GM19324 (cell line): ENCODE data around the gene CMTM6.

ENCODE experiments used
- ATAC-seq: cut with Tn5 transposase; IDR thresholded peaks from one replicate; pipeline ENCODE4 v1.9.1; 2021; ENCODE audit warnings: mild to moderate bottlenecking, moderate library complexity; ENCODE audit not compliant: unreplicated experiment, low FRiP score

Gene CMTM6

DNA sequence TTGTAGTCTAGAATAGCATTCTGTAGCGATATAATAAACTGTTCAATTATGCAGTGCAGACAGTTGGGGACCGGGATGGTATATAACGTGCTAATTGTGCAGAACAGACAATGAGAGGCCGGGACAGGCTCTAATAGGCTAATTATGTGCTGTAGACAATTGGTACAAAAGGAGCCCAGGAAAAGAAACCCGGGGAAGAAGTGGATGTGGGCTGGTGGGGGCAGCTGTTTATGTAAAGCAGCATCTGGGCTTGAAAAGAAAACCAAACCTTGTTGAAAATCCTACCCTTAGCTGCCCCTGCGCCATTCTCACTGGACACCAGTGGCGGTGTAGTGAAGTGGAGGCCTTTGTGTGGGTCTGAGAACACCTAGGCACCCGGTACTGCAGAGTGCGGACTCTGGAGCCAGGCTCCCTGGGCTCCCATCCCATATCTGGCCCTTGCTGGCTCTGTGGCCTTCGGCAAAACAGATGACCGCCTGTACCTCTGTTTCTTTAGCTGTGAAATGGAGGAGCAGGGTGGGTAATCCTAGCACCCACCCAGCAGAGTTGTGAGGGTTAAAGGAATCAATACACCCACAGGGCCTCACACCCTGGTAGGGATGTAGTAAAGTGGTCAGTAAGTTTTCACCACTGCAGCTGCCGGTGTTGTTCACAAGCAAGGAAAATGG, 51.5 kb downstream of the CMTM6 start:
- ATAC-seq: no peak

DNA sequence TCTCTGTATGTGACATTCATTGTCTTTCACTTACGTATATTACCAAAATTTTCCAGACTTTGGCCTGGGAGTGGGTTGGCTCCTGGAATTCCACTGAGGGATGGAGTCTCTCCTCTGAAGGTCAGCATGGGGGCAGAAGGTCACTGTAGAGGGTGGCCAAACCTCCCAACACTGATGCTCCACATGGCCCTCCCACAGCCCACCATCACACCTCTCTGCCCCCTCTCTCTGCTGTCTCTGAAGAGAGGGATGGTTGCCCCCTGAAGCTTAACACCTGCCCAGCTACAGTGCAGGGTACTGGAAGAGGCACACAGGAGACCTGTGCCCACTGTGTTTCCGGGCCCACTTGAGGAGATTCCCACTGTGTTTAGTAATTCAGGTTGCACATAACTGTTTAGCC, 52.2 kb downstream of the CMTM6 start:
- ATAC-seq: no peak

DNA sequence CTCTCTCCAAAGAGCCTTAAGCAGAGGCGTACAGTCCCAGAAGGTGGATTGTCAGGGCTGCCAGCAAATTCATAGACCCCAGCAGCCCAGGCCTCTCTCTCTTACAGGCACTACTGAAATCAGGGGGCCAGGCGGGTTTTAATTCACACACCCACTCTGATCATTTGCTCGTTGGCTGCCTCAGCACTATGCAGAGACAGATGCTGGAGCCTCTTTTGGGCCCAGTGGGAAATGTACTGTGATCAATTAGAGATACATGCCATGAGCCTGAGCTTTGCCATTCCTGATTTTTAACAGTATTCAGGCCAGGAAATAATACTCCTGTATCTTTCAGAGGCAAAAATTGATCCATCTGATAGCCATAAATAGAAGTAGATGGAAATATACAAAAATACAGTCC, 53.0 kb downstream of the CMTM6 start:
- no peak for ATAC-seq

DNA sequence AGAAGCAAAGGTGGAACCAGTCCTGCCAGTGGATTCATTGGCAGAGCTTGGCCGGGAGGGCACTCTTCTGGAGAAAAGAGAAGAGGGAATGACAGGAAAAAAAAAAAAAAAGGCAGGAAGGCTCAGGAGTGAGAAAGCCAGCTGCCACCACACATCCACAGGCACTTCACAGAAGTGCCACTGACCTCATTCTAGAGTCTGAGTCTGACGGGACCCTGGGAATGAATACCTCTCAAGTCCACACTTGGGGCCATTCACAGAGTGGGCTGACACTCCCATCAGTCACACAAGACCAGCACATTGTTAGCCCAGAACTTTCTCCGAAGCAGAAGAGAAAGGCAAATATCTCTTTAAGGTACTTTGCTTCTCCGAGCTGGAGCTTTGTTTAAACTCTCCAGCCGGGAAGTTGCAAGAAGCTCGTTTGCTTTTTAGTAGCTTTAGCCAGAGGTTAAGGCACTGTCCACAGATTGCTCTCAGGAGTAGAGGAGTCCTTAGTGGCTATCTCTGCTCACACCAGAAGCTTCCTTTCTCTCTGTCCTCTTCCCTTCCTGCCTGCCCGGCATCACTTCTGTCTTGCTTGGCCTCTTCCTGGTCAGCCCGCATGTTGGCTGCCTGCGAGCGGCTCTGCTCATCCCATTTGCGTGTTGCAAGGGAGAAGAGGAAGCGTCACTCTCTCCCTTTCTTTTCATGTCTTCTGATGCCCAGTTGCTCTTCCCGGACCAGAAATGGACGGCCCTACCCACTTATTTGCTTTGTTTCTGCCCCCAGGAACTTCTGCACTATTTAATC, 53.8 kb downstream of the CMTM6 start:
- no peak for ATAC-seq

DNA sequence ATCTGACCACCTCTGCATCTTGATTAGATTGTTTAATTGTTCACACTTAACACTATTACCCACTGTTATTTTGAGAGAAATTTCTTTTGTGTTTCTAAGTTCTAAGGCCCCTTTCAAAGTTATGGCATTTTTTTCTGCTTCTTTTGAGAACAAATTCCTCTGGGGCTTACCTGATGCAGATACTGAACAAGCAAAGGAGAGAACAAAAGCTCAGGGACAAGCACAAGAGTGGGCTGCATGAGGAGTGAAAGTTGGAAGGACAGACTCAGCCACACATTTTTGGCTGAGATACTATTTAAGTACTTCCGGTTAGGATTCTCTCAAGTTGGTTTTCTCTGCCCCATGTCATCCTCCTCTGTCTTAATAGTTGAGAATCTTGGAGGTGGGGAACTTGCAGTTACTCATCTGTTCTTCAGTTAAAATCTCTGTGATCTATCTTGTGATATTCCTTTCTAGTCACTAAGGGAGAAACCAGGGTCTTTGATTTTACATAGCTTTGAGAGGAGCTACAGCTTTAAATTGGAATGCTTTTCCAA, 54.7 kb downstream of the CMTM6 start:
- ATAC-seq: no peak

DNA sequence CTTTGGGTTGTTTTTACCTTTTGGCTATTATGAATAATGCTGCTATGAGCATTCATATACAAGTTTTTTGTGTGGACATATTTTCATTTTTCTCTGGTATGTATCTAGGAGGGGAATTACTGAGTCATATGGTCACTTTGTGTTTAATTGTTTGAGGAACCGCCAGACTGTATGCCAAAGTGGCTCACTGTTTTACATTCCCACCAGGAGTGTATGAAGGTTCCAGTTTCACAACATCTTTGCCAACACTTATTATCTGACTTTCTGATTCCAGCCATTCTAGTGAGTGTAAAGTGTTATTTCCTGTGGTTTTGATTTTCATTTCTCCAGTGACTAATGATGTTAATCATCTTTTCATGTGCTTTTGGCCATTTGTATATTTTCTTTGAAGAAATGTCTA, 59.2 kb downstream of the CMTM6 start:
- no peak for ATAC-seq

DNA sequence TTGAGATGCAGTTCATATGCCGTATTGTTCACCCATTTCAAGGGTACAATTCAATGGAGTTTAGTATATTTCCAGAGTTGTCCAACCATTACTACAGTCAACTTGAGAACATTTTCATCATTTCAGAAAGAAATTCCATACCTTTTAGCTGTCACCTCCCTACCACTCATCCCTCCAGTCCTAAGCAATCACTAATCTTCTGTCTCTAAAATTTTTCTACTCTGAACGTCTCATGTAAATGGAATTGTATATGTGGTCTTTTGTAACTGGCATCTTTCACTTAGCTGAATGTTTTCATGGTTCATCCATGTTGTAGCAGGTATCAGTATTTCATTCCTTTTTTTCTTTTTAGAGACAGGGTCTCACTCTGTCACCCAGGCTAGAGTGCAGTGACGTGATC, 59.9 kb downstream of the CMTM6 start:
- ATAC-seq: no peak

DNA sequence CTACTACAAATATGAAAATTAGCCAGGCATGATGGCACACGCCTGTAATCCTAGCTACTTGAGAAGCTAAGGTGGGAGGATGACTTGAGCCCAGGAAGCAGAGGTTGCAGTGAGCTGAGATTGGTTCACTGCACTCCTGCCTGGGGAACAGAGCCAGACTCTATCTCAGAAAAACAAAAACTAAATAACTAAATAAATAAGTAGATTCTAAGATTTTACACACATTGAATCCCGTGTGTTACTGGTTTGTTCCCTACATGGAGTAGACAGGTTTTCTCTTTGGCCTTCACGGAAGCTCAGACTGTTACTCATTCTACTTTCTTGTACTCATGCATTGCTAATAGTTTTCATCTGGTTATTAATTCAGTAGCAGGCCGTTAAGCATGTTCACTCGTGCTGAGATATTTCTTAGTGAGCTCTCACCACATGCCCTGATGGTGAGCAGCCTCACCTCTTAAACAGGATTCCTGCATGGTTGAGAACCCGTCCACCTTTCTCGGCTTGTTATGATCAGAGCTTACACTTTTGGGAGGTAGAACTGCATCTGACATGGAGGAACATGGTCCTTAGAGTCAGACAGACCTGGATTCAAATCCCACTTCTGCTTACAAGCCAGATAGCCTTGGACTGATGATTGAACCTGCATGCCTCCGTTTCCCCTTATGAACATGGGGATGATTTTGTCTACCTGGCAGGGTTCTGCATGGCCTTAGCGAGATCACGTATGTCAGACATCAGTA, 61.9 kb downstream of the CMTM6 start:
- no peak for ATAC-seq

DNA sequence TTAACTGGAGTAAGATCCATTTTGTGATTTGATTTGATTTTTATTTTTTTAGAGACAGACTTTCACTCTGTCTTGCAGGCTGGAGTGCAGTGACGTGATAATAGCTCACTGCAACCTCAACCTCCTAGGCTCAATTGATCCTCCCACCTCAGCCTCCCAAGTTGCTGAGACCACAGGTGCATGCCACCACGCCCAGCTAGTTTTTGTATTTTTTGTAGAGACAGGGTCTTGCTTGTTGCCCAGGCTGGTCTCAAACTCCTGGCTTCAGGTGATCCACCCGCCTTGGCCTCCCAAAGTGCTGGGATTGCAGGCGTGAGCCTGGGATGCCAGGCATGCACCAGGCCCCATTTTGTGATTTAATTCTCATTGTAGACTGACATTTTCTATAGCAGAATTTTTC, 63.2 kb downstream of the CMTM6 start:
- ATAC-seq: peak; percentile 29

DNA sequence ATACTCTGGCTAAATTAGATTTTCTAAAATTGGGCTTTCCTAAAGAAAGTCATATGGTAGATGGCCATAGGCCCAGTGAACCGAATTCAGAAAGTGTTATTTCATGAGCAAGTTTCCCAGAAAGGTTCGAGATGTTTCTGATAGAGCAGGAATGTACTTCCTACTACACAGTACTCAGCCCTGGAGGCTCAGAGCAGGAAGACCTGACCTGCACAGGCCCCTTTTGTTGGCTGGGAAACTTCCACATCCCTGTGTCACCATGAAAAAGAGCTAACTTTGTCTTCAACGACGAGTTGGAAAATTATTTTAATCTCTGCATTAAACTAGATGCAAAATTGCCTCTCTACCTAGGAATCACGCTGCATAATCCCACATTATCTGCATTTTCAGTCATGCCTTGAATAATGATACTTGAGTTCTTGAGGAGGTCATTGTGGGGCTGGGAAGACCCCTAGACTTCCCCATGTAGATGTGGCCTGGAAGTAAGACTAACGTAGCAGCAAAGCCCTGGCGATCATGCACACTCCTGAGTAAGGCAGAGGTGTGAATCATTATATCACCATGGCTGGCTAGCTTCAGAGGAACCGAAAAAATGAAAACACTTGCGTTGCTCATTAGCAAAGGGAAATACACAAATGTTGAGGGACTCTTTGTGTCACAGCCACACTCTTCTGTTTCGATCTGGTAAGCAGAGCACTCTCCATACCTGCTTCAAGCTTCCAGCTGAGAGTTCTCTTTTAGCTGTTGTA, 63.9 kb downstream of the CMTM6 start:
- peak; percentile 97 for ATAC-seq

DNA sequence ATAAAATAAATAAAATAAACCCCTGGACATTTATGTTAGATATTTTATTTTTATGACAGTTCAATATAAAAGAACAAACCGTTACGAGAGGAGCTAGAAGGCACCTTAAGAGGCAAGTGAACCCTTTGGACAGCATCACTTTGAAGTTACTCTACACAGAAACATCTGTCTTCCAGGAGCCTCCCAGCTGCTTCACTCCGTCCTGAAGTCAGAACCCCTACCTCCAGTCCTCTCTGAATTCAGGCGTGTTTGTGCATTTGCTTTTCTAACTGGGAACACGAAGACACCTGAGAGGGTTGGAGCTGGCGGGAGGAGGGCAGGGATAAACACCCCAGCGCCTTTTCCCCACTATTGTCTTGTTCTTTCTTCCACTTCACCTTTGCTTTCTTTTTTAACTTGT, 64.8 kb downstream of the CMTM6 start:
- ATAC-seq: no peak

DNA sequence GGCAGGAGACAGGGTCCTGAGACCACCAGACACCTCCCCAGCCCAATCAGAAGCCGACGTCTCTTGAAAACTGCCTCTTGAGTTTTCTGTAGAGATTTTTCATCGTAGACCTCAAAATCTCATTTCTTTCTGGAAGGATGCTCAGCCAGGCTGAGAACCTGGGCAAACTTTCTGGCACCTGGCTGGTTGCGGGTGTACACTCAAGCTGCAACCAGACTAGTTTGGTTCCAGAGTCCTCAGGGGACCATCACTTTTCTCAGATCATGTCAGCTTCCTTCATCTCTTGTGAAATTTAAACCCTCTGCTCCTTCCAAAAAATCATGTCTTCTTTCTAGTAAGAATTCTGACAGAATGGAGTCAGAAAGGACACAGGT, 65.8 kb downstream of the CMTM6 start:
- no peak for ATAC-seq

DNA sequence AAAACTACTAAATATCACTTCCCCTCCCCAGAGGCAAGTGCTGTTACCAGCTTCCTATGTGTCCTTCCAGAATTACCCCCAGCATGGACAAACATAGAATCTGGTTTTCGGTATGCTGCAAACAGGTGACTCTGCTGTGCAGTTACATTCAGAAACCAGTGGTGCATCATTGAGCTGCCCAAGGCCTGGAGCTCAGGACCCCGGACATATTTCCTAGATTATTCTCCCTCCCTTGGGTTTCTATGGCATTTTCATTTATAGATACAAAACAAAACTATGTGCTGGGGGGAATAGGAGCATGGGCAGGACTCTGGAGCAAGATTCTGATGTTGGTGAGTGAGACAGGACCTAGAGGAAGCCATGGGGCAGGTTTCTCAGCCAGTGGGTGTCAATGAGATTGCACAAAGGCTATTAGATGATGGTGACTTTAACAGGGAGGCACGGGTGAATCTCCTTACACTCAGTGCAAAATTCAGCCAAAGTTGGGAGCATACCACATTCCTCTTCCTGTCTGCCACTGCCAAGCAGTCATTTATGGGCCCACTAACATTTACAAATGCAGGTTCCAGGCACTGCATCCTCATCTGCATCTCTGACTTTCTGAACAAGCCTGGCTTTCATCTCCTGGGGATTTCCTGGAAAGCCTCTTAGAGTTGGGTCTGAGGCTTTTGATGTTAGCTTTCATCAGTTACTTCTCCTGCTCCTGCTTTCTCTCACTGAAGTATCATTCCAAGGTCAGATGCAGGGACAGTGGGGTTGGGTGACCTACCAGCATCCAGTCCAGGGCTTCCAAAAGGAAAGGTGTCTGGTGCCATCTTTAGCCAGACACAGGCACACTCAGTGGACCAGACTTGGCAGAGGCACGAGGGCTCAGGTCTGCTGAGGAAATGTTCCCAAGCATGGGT, 66.5 kb downstream of the CMTM6 start:
- no peak for ATAC-seq

DNA sequence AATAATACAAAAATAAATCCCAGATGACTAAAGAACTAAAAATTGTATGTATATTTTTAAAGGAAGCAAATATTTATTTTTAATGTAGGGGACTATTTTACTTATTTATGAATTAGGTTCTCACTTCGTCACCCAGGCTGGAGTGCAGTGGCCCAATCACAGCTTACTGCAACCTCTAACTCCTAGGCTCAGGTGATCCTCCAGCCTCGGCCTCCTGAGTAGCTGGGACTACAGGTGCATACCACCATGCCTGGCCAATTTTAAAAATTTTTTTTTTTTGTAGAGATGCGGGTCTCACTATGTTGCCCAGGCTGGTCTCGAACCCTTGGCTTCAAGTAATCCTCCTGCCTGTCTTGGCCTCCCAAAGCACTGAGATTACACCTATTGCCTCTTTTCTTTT, 68.4 kb downstream of the CMTM6 start:
- ATAC-seq: no peak

DNA sequence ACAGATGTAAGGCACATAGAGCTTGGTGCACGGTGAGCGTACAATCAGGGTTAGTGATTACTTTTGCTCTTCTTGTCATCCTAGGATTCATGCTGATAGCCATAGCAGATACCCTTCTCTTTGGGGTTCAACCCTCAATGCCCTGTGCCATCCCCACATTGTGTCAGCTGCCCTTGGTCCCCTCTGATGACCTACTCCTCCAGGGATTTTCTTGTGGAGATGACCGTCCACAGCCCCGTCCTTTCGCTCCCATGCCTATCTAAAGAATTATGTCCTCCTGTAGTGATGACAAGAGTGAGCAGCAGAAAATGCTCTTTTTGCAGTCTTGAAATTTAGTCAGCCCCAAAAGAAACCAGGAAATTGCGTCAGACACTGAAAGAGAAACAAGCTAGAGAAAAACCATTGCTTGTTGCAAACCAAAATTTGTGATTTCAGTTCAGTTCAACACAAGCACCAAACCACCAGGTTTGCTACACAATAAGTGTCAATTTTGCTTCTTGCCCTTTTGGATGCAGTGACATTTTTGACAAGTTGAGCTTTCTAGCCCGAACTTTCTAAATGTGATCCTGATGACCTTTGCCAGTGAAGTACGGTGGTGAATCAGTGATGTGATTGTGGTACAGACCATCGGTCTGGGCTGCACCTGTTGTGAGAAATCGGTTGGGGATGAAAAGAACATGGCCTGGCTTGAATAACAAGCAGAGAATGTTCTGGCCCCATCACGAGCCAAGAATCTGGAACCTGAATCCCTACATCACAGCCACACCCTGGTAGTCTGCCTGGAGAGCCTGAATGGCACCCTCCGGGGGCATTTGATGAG, 69.7 kb downstream of the CMTM6 start:
- peak; percentile 28 for ATAC-seq

DNA sequence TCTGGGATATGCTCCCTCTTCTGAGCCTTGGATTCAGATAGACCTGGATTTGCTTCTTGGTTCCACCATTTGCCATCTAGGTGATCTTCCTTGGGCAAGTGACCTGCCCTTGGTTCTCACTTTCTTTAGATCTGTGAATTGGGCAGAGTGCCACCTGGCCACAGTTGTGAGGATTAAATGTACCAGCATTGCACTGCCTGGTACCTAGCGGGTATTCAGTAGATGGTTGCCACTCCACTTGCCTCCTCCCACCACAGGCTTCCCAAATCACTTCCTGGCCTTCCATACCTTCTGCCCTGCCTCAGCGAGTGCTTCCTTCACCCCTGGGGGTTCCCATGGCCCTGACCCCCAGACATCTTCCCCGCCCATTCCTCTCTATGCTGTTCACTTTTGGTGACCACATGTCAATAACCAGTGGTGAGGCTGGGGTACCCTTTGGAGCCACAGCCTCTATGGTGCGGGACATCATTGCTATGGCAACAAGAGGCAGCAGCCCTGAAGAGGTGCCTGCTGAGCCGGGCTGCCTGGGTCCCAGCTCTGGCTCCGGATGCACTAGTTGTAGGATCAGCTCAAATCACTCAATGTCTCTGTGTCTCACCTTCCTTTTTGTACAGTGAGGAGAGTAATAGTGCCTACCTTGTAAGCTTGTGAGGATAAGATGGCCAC, 70.5 kb downstream of the CMTM6 start:
- ATAC-seq: no peak

DNA sequence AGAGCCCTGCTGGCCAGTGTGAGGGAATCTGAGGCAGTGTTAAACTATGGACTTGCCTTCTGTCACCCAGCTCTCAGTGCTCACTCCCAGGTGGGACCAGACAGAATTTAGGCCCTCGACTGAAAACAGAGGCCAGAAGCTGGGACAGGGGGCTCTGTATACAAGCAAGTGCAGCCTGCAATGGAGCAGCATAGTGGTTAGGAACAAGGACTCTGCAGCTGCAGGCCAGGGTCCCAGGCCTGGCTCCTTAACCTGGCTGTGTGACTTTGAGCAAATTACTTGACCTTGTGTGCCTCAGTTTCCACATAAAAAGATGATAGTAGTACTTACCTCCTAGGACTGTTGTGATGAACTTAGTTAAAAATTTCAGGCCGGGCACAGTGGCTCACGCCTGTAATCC, 71.2 kb downstream of the CMTM6 start:
- ATAC-seq: no peak
